GM19455 (cell line): ENCODE results near the gene YPEL5.
A peak's percentile ranks its signal among the peaks of the same experiment; 100 is the strongest.
"Not testable (repeated sequence)": the region's sequence is repeated elsewhere in the genome, so short reads cannot be mapped to it uniquely, and the experiment has no call there.

Source experiments
- ATAC-seq: cut with Tn5 transposase; IDR thresholded peaks from one replicate; pipeline ENCODE4 v1.9.1; 2021; ENCODE audit not compliant: unreplicated experiment

Gene YPEL5

GRCh38 chr2:30146337-30147195, at the start of gene YPEL5:
YPEL5 (plus strand) TSS chr2:30147007; CDS start chr2:30156652, 9,645 bp downstream.
- ATAC-seq: peak; percentile 95

DNA sequence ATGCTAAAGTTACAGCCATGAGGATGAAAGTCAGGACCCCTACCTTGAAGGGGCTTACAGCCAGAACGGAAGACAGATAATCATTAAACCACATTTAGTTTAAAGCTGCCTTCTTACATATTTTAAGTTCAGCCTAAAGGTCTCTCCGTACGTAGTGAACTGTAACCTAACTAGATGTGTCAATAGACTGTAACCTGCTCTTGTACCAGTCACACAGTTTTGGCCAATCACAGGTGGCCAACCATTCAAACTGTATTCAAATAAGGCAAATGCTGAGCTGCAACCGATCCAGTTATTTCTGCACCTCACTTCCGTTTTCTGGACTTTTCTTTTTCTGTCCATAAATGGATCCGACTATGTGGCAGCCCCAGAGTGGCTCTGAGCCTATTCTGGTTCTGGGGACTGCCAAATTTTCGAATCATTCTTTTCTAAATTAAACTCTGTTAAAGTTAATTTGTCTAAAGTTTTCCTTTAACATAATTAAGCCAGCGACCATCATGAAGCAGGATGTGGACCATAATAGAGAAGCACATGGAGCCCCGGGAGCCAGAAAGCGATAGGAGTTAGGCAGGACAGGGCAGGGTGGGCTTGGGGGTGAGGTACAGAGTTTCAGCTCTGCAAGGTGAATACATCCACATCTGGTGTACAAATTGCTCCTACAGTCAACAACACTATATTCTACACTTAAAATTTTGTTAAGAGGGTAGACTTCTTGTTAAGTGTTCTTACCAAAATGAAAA, 48.4 kb upstream of the YPEL5 start:
- ATAC-seq: no peak

- ATAC-seq: not testable (repeated sequence)
Observed at GRCh38 chr2:30099366-30099765, 47.4 kb upstream of the YPEL5 start.

GRCh38 chr2:30100691-30101090, 46.1 kb upstream of the YPEL5 start:
- not testable (repeated sequence) for ATAC-seq

DNA sequence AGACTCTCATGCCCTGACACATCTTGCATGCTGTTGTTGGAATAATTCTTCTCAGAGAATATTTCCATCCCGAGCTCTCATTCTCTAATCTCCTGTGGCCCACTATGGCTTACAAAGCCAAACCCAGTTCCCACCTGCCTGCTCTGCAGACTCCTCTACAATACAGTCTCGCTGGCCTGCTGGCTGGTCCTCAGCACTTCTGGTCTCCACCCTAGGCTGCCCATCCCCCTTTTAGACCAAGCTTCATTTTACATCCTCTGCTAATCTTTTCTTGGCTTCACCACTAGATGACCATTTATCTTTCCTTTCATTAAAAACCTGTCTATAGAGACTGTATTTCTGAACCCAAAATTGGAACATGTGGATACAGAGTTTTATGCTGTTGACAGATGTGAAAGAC, 42.5 kb upstream of the YPEL5 start:
- no peak for ATAC-seq

GRCh38 chr2:30105556-30105955, 41.3 kb upstream of the YPEL5 start:
- no peak for ATAC-seq

DNA sequence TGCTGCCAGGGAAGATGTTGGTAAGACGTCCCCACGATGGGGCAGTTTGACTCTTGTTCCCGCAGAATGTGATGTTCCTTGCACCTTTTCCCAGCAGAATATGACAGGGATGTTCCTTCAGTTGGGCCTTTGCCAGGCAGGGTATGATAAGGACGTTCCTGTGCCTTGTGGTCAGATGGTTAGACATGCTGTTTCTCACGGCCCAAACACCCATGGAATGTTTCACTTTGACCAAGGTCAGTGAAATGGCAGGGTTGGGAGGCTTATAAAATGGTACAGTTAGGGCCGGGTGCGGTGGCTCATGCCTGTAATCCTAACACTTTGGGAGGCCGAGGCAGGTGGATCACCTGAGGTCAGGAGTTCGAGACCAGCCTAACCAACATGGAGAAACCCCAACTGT, 40.3 kb upstream of the YPEL5 start:
- no peak for ATAC-seq

DNA sequence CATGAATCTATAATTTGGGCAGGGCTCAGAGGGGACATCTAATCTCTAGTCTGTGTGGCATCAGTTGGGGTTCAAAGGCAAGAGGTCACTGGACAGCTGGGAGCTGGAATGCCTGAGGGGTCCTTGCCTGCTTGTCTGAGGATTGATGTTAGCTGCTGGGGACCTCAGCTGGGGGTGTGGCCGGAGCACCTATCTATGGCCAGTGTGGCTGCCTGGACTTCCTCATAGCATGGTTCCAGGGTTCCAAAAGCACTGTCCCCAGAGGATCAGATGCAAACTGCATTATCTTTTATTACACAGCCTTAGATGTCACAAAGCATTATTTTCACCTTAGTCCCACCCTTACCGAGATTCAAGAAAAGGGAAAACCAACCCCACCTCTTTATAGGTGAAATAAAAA, 38.6 kb upstream of the YPEL5 start:
- no peak for ATAC-seq

- ATAC-seq: no peak
Observed at GRCh38 chr2:30108851-30109250, 38.0 kb upstream of the YPEL5 start.

DNA sequence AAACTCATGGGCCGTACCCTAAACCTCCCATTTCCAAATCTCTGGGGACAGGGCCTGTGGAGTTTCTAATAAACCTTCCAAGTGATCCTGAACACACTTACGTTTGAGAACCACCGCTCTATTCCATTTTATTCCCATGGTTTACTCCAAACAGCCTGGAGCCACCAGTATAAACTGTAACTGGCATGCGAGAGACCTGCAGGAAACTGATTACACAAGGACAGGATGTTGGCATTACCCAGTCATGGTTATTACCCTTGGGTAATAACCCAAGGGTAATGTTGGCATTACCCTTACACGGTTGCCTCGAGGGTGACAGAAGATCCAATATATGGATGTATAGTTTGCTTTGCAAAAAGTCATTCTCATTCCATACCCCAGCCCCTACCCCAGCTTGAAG, 37.0 kb upstream of the YPEL5 start:
- ATAC-seq: no peak

- no peak for ATAC-seq
Observed at GRCh38 chr2:30110773-30111172, 36.0 kb upstream of the YPEL5 start.

DNA sequence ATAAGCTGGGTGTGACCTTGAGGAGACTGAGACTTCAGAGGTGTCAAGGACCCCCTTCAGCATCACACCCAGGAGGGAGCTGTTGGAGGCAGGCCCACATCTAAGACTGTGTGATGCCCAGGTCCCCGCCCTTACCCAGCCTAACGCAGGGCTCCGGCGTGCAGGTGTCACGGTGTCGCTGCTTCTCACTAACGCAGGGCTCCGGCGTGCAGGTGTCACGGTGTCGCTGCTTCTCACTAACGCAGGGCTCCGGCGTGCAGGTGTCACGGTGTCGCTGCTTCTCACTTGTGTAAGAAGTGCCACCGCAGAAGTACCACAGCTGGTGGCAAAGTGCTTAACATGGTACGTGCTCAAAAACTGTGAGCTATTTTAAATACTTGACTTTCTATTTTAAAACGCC, 35.6 kb upstream of the YPEL5 start:
- ATAC-seq: not testable (repeated sequence)

- no peak for ATAC-seq
Observed at GRCh38 chr2:30112561-30112960, 34.2 kb upstream of the YPEL5 start.

DNA sequence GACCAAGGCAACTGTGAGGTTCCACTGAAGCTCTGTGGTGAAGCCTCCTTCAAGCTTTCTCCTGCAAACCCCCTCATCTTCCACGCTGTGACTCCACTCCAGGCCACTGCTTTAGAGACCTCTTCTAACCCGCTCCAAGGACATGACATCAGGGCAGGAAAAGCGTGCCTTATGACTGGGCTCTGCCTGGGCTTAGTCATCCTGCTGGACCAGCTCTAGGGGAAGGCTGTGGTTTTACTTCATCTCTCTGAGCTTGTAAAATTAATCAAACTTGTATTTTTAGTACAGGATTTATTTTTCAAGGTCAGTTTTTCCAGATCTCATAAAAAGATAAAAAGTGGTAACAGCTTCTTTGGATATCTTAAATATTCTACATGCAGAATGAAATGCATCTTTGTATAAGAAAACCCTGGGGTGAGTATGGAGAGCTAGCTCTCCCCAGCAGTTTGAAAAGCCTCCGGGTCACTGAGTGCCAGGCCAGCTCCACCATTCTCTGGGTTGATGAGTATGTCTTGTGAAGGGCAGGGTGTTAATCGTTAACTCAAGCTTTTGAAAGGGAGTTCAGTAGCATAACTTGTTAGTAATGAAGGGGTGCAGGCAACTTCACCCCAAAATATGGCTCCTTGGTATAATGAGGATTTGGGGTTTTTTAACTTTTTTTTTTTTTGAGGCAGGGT, 33.1 kb upstream of the YPEL5 start:
- no peak for ATAC-seq

DNA sequence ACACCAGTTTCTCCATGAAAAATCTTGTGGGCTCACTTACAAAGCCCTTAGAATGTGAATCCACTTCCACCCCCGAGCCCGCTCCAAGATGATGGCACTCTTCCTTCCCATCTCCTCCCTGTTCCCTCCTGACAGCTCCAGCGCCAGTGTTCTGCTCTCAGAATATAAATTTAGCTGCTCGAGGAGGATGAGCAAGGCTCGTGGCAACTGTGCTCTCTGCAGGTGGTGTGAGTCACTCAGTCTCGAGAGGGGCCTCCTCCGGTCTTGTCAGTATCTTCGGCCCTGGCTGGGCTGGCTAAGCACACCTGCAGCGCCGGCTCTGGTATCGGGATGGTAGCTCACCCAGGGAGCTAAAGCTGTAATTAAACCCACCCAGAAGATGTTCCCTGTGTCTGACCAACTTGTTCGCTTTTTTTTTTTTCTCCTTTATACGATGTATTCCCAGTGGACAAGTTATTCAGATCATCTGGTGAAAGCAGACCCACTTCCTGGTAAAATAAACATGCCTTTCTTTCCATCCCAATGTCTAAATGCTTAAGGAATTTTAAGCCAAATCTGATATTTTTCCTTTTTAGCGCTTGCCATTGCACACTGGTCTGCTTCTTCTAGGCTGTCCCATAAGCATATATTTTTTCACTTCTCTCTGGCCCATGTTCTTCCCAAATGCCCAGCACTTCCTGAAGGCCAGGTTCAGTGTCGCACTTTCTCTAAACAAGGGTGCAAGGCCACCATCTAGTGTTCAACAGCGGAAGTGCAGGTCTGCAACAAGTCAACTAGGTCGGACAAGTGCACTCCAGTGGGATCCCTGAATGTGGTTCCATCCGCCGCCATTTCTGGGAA, 31.4 kb upstream of the YPEL5 start:
- no peak for ATAC-seq

DNA sequence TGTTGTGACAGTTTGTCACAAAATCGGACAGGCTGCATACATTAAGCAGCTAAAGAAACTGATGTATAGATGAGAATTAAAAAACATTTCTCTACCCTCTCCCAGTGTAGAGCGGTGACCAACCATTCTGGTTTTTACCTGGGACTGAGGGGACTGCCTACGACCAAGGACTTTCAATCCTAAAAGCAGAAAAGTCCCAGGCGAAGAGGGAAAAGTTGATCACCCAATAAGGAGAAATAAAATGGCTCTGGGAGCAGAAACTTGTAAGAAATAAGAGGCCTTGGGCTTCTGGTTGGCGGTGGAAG, 30.9 kb upstream of the YPEL5 start:
- ATAC-seq: no peak

GRCh38 chr2:30122362-30122761, 24.4 kb upstream of the YPEL5 start:
- no peak for ATAC-seq

DNA sequence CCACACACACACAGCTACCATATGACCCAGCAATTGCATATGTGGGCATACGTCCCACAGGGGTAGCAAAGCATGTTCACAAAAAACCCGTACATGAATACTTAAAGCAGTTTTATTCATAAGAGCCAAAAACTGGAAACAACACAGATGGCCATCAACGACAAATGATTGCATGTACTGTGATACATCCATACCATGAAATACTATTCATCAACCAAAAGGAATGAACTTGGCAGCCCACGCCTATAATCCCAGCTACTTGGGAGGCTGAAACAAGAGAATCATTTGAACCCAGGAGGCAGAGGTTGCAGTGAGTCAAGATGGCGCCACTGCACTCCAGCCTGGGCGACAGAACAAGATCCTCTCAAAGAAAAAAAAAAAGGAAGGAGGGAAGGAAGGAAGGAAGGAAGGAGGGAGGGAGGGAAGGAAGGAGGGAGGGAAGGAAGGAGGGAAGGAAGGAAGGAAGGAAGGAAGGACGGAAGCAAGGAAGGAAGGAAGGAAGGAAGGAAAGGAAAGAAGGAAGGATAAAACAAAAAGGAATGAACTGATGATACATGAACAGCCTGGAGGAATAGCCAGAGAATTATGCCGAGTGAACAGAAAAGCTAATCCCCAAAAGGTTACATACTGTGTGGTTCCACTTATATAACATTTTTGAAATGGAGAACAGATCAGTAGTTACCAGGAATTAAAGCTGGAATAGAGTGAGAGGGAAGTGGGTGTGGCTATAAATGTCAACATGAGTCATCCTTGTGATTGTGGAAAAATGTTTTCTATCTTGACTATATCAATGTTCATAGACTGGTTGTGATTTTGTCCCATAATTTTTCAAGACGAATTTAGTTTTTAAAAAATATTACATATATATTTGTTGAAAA, 19.6 kb upstream of the YPEL5 start:
- no peak for ATAC-seq

DNA sequence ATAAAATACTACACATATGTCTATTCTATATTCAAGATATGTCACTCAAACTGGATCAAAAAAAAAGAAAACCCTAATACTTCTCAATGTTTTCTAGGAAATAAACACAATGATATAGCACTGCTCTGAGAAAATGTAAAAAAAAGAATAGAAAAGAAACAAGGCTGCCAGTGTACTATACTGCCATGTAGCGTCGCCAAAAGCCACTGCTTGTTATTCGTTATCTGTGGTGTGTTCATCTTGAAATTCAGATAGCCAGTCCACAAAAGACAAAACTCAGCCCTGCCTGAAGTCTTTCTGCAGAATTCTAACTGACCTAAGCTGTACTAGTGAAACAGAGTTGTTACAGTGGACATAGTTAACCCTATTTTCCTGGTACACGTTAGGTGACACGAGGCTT, 12.2 kb upstream of the YPEL5 start:
- ATAC-seq: no peak

GRCh38 chr2:30135541-30135940, 11.3 kb upstream of the YPEL5 start:
- no peak for ATAC-seq
